Activated naive CD4-positive, alpha-beta T cell treated with anti-CD3 and anti-CD28 coated beads, Interleukin-2, amount 10 ng/mL, durations not matched to agents 7 days and 5 days (primary cell): ENCODE results near the gene FBH1.

ENCODE experiments used
- CTCF ChIA-PET: fragments of 350-600 bp; sonication (Branson Sonifier 250); formaldehyde crosslinking; loops from one replicate; lab custom pipeline; 2021; ENCODE audit warnings: antibody characterized with exemption; lab: Charles Lee
- DNase-seq: peaks from one replicate; pipeline ENCODE4 v3.0.0-alpha.2; 2020
- H3K27ac Mint-ChIP-seq: one replicate; pipeline ENCODE4 v1.8.0; 2021; ENCODE audit warnings: mild to moderate bottlenecking, moderate library complexity, mixed read lengths
- H3K27me3 Mint-ChIP-seq: one replicate; pipeline ENCODE4 v1.8.0; 2021; ENCODE audit warnings: mild to moderate bottlenecking, mixed read lengths
- H3K36me3 Mint-ChIP-seq: one replicate; pipeline ENCODE4 v1.8.0; 2021; ENCODE audit warnings: mixed read lengths
- H3K4me1 Mint-ChIP-seq: one replicate; pipeline ENCODE4 v1.8.0; 2021; ENCODE audit warnings: mixed read lengths
- H3K4me3 Mint-ChIP-seq: one replicate; pipeline ENCODE4 v1.8.0; 2021; ENCODE audit warnings: mild to moderate bottlenecking, moderate library complexity, mixed read lengths
- H3K9me3 Mint-ChIP-seq: one replicate; pipeline ENCODE4 v1.8.0; 2021; ENCODE audit warnings: mixed read lengths

FBH1 gene

DNA sequence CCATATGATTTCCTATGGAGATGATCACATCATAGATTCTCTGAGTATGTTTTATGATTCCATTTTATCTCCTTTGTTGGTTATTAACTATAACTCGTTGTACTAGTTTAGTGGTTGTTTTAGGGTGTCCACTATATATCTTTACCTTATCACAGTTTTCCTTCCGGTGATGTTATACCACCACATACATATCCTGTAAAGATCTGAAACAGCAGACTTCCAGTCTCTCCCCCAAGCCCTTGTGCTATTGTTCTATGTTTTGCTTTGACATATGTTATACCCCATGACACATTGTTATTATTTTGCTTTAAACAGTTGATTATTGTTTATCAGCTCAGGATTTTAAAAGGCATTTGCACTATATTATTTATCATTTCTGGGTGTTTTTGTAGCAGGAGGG lies 80.0 kb downstream of the FBH1 start:
- CTCF ChIA-PET = interaction anchor here (0.7 kb wide), 1 partner anchor 128 kb away, joined by 3 read pairs; no protein-coding TSS in a partner anchor
- no peaks in the 10 kb centered on the region for H3K9me3 Mint-ChIP-seq
- peaks cover 18% of the 10 kb centered on the region for H3K36me3 Mint-ChIP-seq
- H3K27ac Mint-ChIP-seq = no peak overlapping the region
- DNase-seq = no peak
- peaks cover 30% of the 10 kb centered on the region for H3K4me1 Mint-ChIP-seq
- H3K4me3 Mint-ChIP-seq = no peak overlapping the region
- no peaks in the 10 kb centered on the region for H3K27me3 Mint-ChIP-seq

DNA sequence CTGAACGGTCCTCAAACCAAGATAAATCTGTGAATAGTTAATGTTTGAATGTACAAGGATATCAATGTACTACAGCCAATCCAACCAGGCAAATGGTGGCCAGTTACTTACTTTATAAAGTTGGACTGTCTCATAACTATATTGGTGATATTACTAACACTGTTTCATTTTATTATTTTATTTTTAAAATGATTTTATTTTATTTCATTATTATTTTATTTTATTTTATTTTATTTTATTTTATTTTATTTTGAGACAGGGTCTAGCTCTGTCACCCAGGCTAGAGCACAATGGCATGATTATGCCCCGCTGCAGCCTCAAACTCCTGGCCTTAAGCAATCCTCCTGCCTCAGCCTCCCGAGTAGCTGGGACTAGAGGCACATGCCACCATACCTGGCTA lies 80.5 kb downstream of the FBH1 start:
- Mint-ChIP-seq H3K4me1 (peaks cover 34% of the 10 kb centered on the region), H3K4me3 (no peak overlapping the region), H3K27ac (no peak overlapping the region), H3K9me3 (no peaks in the 10 kb centered on the region), H3K36me3 (peaks cover 16% of the 10 kb centered on the region), H3K27me3 (no peaks in the 10 kb centered on the region)
- no peak for DNase-seq
- CTCF ChIA-PET = no interaction called here

- no peaks in the 10 kb centered on the region for H3K27me3 Mint-ChIP-seq
- peaks cover 18% of the 10 kb centered on the region for H3K36me3 Mint-ChIP-seq
- no peaks in the 10 kb centered on the region for H3K9me3 Mint-ChIP-seq
- DNase-seq = peak; percentile 36
- H3K4me3 Mint-ChIP-seq = no peak overlapping the region
- CTCF ChIA-PET = interaction anchor here (1.1 kb wide), 1 partner anchor 96 kb away, joined by 3 read pairs; no protein-coding TSS in a partner anchor
- H3K4me1 Mint-ChIP-seq = peaks cover 42% of the 10 kb centered on the region
- H3K27ac Mint-ChIP-seq = peak overlapping the region; percentile 68
Measured at GRCh38 chr10:5971315-5971832, 81.3 kb downstream of the FBH1 start.

GRCh38 chr10:5971886-5972285 lies 81.8 kb downstream of the FBH1 start:
- Mint-ChIP-seq H3K27ac (no peak overlapping the region), H3K4me3 (no peak overlapping the region), H3K4me1 (peaks cover 44% of the 10 kb centered on the region), H3K27me3 (no peaks in the 10 kb centered on the region), H3K9me3 (no peaks in the 10 kb centered on the region), H3K36me3 (peaks cover 18% of the 10 kb centered on the region)
- DNase-seq = no peak
- CTCF ChIA-PET = interaction anchor here (1.1 kb wide), 1 partner anchor 95 kb away, joined by 3 read pairs; no protein-coding TSS in a partner anchor

DNA sequence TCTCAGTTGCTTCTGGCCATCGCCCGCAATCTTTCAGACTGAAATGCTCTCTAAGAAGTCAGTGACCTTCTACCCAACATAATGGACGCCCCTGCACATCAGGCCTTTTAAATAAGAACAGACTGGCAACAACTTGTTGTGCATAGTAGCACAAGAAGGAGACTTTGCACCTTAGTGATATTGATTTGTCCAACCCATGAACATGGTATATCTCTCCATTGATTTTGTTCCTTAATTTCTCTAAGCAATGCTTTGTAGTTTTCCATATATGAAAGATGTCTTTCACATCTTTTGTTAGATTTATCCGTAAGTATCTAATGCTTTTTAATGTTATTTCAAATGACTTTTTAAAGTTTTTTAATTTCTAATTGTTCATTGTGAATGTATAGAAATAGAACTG lies 83.0 kb downstream of the FBH1 start:
- Mint-ChIP-seq H3K27me3 (peaks cover 1% of the 10 kb centered on the region), H3K9me3 (no peaks in the 10 kb centered on the region), H3K4me1 (peaks cover 44% of the 10 kb centered on the region), H3K4me3 (no peak overlapping the region), H3K36me3 (peaks cover 14% of the 10 kb centered on the region), H3K27ac (no peak overlapping the region)
- no peak for DNase-seq
- CTCF ChIA-PET = no interaction called here

GRCh38 chr10:5975641-5976473 lies 85.8 kb downstream of the FBH1 start:
- peak; percentile 73 for DNase-seq
- CTCF ChIA-PET = interaction anchor here (0.6 to 1.6 kb wide), 3 partner anchors 60 to 346 kb away, joined by 3 read pairs; no protein-coding TSS in a partner anchor
- peak overlapping the region; percentile 93 for H3K27ac Mint-ChIP-seq
- peaks cover 41% of the 10 kb centered on the region for H3K4me1 Mint-ChIP-seq
- H3K27me3 Mint-ChIP-seq = peaks cover 11% of the 10 kb centered on the region
- no peaks in the 10 kb centered on the region for H3K9me3 Mint-ChIP-seq
- peak overlapping the region; percentile 88 for H3K4me3 Mint-ChIP-seq
- peaks cover 14% of the 10 kb centered on the region for H3K36me3 Mint-ChIP-seq

DNA sequence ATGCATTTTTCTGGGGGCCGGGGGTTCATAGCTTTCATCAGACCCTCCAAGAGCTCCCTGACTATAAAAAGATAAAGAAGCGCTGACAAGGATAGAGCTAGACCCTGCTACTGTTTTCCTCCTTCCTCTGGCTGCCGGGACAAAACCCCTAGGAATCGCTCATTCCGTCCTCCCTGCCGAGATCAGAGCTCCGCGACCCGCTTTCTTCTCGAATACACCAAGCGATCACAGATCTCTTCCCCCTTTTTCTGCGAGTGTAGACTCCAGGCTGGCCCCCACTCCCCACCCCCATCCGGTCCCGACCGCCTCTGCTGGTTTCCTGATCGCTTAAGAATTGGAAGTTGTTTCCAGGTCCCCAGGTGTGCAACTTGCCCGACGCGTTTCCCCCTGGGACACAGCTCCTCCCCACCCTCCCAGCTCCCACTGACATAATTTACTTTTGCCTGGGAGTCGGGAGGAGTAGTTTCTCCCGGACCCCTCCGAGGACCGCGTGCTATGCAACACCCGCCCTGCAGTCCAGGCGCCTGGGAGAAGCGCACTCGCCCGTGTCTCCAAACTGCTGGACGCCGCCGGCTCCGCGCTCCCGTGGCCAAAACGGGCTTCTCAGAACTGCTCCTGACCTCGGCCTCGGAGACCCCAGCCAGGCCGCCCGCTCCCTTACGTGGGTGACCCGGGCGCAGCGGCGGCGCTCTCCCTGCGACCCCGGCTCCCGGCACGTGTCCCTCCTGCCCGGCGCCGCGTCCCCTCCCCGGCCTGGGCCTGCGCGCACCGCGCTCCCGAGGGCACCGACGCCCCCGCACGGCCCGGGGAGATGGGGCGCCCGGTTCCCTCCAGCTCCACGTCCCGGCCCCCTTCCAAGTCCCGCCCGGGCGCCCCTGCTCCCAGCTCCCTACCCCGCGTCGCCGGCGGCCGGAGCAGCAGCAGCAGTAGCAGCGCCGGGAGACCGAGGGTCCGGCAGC lies 86.7 kb downstream of the FBH1 start:
- peaks cover 20% of the 10 kb centered on the region for H3K27me3 Mint-ChIP-seq
- H3K4me1 Mint-ChIP-seq = peaks cover 32% of the 10 kb centered on the region
- DNase-seq = peak; percentile 69
- H3K4me3 Mint-ChIP-seq = peak overlapping the region; percentile 88
- CTCF ChIA-PET = interaction anchor here (0.7 to 1.6 kb wide), 3 partner anchors 71 to 347 kb away, joined by 3 to 4 read pairs (median 3); no protein-coding TSS in a partner anchor
- H3K9me3 Mint-ChIP-seq = no peaks in the 10 kb centered on the region
- peak overlapping the region; percentile 93 for H3K27ac Mint-ChIP-seq
- peaks cover 12% of the 10 kb centered on the region for H3K36me3 Mint-ChIP-seq

- CTCF ChIA-PET = interaction anchor here (1.0 to 1.6 kb wide), 3 partner anchors 14 to 348 kb away, joined by 3 to 4 read pairs (median 3); no protein-coding TSS in a partner anchor
- peak within 1 kb of the TSS; percentile 93 for H3K27ac Mint-ChIP-seq
- peaks cover 27% of the 10 kb centered on the region for H3K4me1 Mint-ChIP-seq
- H3K9me3 Mint-ChIP-seq = no peaks in the 10 kb centered on the region
- peaks cover 24% of the 10 kb centered on the region for H3K27me3 Mint-ChIP-seq
- DNase-seq = peak; percentile 95
- peaks cover 12% of the 10 kb centered on the region for H3K36me3 Mint-ChIP-seq
- peak within 1 kb of the TSS; percentile 88 for H3K4me3 Mint-ChIP-seq
Measured at GRCh38 chr10:5977471-5978229, 87.6 kb downstream of the FBH1 start, which contains the start of gene IL15RA. TSS of gene IL15RA (minus strand) at chr10:5977543. CDS start at chr10:5977492, 51 bp downstream.

- DNase-seq = no peak
- peaks cover 26% of the 10 kb centered on the region for H3K4me1 Mint-ChIP-seq
- no peaks in the 10 kb centered on the region for H3K9me3 Mint-ChIP-seq
- peak overlapping the region; percentile 88 for H3K4me3 Mint-ChIP-seq
- H3K36me3 Mint-ChIP-seq = peaks cover 12% of the 10 kb centered on the region
- CTCF ChIA-PET = interaction anchor here (1.0 kb wide), 2 partner anchors 14 to 69 kb away, joined by 3 to 4 read pairs; no protein-coding TSS in a partner anchor
- peaks cover 24% of the 10 kb centered on the region for H3K27me3 Mint-ChIP-seq
- peak overlapping the region; percentile 93 for H3K27ac Mint-ChIP-seq
Measured at GRCh38 chr10:5978230-5978489, 88.1 kb downstream of the FBH1 start.

DNA sequence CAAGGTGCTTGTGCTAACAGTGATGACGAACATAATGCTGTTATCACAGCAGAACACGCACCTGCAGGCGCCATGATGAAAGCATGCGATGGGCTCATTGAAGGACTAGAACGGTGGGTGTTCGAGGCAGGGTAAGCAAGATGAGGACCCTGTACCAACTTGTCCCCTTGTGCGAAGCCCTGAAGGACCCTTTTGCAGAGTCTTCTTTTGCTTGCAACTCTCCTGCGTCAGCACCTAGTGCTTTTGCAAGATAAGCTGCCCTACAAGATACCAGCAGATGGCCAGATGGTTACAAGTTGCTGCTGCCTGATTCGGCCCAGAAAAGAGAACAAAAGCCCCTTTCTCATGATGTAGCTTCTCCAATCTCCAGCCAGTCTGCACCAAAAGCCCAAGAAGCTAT lies 91.5 kb downstream of the FBH1 start:
- Mint-ChIP-seq H3K9me3 (no peaks in the 10 kb centered on the region), H3K4me1 (peaks cover 7% of the 10 kb centered on the region), H3K27me3 (peaks cover 43% of the 10 kb centered on the region), H3K36me3 (peaks cover 6% of the 10 kb centered on the region), H3K4me3 (no peak overlapping the region), H3K27ac (no peak overlapping the region)
- no peak for DNase-seq
- CTCF ChIA-PET = no interaction called here

DNA sequence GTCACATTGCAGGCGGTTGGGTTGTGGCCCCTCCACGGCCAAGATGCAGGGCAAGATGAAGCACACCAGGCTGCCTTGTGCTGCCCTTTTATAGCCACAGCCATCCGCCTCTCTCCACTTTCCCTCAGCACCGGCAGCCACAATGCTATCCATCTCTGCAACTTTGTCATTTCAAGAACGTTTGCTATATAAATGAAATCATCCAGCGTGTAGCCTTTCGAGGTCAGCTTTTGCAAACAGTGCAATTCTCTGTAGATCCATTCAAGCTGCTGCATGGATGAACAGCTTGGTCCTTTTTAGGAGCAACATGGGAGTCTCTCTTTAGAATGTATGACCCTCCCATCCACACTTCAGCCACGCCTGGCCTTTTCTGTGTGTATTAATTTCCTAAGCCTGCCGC lies 93.7 kb downstream of the FBH1 start:
- Mint-ChIP-seq H3K4me1 (peaks cover 11% of the 10 kb centered on the region), H3K27me3 (peaks cover 47% of the 10 kb centered on the region), H3K4me3 (no peak overlapping the region), H3K27ac (no peak overlapping the region), H3K9me3 (no peaks in the 10 kb centered on the region), H3K36me3 (peaks cover 6% of the 10 kb centered on the region)
- no peak for DNase-seq
- CTCF ChIA-PET = interaction anchor here (0.6 kb wide), 1 partner anchor 31 kb away, joined by 3 read pairs; no protein-coding TSS in a partner anchor

DNA sequence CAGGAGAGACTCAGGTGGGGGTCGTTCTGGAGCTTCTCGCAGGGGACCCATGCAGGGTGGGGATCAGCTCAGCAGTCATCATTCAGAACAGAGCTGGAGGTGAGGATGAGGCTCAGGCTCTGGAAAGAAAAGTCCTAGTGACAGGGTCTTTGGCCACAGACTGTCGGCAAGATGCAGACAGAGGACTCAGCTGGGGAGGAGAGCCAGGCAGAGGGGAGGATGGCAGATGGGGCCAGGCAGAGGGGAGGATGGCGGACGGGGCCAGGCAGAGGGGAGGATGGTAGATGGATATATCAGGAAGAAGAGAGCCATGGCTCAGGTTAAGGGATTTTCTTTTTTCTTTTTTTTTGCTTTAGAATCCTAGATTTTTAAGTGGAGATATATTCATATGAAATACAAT lies 95.0 kb downstream of the FBH1 start:
- Mint-ChIP-seq H3K4me1 (peaks cover 9% of the 10 kb centered on the region), H3K9me3 (no peaks in the 10 kb centered on the region), H3K4me3 (no peak overlapping the region), H3K36me3 (peaks cover 5% of the 10 kb centered on the region), H3K27me3 (peaks cover 50% of the 10 kb centered on the region), H3K27ac (no peak overlapping the region)
- CTCF ChIA-PET = no interaction called here
- no peak for DNase-seq
